HepG2 (cell line): ENCODE measurements around the gene GABRB1.

Experiments used
- CTCF ChIP-seq: sonication (generic); formaldehyde crosslinking; IDR thresholded peaks from 2 replicates; pipeline ENCODE4 v1.5.0; 2020; ENCODE audit warnings: mild to moderate bottlenecking, missing genetic modification reagents, moderate library complexity
- SIN3A ChIP-seq: IDR thresholded peaks from 2 replicates; pipeline ENCODE4 v1.6.1; 2011; ENCODE audit warnings: low read depth, mild to moderate bottlenecking, control low read depth, low read length, borderline replicate concordance
- TF ChIP-seq, protein P1 (sequence below): sonication (generic); formaldehyde crosslinking; IDR thresholded peaks from 2 replicates; pipeline ENCODE4 v1.4.0; 2020; ENCODE audit warnings: mild to moderate bottlenecking, missing genetic modification reagents

DNA sequence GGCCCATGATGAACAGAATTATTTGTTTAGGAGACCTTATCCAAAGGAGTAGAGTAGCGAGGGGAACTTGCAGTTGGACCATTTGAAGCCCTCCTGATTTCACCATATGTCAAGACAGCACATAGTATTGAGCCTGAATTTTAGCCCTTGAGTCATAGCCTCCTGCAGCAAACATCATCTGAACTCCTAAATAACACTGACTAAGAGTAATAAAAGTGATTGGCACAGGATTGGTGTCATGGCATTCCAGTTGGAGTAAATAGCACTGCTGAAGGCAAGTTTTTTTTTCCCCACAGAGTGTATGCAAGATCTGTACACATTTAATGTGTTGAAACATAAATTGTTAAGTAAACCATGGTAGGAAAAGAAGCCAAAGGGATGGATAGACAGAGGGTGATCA lies 343.1 kb downstream of the GABRB1 start:
- TF ChIP-seq SIN3A = no peak
- no peak for TF ChIP-seq CTCF (CRISPR knock-in tag)
- TF ChIP-seq, protein P1, sequence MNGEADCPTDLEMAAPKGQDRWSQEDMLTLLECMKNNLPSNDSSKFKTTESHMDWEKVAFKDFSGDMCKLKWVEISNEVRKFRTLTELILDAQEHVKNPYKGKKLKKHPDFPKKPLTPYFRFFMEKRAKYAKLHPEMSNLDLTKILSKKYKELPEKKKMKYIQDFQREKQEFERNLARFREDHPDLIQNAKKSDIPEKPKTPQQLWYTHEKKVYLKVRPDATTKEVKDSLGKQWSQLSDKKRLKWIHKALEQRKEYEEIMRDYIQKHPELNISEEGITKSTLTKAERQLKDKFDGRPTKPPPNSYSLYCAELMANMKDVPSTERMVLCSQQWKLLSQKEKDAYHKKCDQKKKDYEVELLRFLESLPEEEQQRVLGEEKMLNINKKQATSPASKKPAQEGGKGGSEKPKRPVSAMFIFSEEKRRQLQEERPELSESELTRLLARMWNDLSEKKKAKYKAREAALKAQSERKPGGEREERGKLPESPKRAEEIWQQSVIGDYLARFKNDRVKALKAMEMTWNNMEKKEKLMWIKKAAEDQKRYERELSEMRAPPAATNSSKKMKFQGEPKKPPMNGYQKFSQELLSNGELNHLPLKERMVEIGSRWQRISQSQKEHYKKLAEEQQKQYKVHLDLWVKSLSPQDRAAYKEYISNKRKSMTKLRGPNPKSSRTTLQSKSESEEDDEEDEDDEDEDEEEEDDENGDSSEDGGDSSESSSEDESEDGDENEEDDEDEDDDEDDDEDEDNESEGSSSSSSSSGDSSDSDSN (CRISPR knock-in tag) = no peak
